HG03108 (cell line): Measurements from ENCODE around the gene GJA10.

Source experiments
- ATAC-seq: cut with Tn5 transposase; IDR thresholded peaks from one replicate; pipeline ENCODE4 v1.9.1; 2021; ENCODE audit warnings: moderate library complexity; ENCODE audit not compliant: unreplicated experiment

GJA10 gene

DNA sequence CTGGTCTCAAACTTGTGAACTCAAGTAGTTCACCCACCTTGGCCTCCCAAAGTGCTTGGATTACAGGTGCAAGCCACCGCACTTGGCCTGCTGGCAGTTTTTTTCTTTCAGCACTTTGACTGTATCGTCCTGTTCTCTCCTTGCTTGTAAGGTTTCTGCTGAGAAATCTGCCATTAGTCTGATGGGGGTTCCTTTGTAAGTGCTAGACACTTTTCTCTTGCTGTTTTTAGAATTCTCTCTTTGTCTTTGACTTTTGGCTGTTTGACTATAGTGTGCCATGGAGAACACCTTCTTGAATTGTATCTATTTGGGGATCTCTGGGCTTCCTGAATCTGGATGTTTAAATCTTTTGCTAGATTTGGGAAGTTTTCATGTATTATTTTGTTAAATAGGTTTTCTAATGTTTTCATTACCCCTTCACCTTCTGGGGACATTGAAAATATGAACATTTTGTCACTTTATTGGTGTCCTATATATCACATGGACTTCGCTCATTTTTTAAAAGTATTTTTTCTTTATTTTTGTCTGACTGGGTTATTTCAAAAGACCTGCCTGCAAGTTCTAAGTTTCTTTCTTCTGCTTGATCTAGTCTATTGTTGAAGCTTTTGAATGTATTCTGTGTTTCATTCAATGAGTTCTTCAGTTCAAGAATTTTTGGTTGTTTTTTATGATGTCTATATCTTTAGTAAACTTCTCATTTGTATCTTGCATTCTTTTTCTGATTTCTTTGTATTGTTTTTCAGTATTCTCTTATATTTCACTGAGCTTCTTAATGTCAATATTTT is 22.1 kb downstream of the GJA10 start:
- ATAC-seq, result no peak

GRCh38 chr6:89917216-89917615 is 22.9 kb downstream of the GJA10 start:
- no peak for ATAC-seq

DNA sequence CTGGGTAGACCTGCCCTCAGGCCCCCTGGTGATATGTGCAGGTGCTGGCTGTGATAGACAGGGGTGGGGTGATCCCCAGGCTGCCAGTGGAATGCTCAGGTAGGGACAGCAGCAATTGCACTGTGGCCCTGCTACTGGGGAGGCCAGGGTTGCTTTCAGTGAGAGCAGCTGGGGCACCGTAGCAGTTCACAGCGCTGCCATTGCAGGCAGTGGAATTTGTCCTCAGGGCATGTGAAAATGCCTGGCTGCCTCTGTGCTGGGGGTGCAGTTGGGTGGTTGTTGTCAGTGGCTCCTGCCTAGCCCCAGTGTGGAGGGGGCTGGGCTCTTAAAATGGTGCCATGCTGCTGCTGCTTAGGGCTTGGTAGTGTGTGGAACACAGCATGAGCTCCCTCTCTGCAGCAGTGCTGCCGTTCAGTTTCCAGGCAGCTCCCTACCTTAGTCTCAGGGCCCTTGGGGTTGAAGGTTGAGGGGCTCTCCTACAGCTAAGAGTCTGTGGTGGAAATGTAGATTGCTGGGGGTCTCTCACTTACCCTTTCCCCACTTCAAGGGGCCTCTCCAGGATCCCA is 23.6 kb downstream of the GJA10 start:
- no peak for ATAC-seq

DNA sequence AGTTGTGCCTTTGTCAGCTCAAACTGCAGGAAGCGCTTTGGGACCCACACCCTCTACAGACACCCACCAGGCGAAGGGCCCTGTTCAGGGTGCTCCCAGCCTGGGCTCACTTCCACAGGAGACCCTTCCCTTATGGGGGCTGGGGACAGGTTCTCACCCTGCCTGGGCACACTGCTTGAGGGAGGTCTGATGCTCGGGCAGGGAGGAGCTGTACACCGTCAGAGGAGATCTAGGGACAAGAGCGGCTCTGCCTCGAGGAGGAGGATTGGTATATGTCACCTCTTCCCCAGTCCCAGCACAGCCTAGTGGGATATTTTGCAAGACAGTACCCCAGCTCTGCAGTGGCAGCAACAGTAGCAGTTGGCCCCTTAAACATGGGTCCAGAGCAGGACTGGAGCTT is 26.9 kb downstream of the GJA10 start:
- ATAC-seq, result no peak

- no peak for ATAC-seq
Observed at GRCh38 chr6:89921691-89922090, 27.4 kb downstream of the GJA10 start.

DNA sequence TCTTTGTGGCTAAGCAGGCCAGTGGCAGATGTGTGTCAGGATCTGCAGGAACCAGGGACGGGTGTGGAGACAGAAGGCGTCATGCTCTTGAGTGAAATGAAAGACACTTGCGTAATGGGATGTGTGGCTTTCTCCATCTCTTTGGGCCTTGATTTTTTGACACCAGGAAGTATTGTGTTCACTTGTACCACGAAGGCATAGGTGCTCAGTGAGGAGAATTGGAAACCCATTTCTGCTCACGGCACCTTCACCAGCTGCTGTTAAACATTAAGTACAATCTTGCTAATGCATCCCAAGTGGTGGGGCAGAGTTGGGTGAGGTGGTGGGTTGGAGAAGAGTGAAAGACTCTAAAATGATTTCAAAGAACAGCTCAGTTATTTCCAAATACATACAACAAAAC is 30.0 kb downstream of the GJA10 start:
- no peak for ATAC-seq

GRCh38 chr6:89925826-89926225 is 31.6 kb downstream of the GJA10 start:
- ATAC-seq, result no peak

DNA sequence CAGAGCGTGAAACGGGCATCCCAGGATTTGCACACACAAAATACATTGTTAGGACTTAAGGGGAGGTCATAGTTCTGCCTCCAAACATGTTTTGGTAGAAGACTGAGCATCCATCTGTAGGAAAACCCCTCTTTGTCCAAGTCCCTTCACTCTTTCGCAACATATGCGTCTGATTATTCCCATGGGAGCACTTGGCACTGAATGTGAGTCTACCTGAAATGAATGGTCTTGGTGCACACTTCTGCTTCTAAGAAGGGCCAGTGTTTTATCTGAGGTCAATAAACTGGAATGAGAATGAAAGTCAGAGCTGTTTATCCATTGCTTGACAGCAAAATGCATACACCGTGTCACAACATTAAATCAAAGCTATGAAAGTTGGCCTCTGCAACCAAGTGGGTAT is 33.0 kb downstream of the GJA10 start:
- no peak for ATAC-seq

- ATAC-seq, result no peak
Observed at GRCh38 chr6:89927791-89928550, 33.7 kb downstream of the GJA10 start.

DNA sequence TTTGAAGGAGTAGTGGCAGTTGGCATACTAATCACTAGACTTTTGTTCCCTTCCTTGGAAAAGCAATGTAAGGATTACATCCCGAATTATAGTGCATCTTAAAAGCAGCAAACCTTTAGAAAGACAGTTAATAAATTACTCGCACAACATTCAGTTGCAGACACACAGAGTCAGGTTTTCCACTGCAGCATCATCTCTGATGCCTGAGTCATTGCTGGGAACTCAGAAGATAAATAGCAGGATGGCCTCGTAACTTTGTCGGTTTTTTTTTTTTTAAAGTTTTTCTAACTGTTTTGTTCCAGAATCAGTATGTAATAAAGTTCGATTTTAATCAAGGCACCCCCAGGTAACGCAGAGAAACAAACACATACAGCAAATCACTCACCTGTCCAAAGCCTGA is 34.3 kb downstream of the GJA10 start:
- ATAC-seq, result no peak

GRCh38 chr6:89930789-89931188 is 36.5 kb downstream of the GJA10 start:
- no peak for ATAC-seq

DNA sequence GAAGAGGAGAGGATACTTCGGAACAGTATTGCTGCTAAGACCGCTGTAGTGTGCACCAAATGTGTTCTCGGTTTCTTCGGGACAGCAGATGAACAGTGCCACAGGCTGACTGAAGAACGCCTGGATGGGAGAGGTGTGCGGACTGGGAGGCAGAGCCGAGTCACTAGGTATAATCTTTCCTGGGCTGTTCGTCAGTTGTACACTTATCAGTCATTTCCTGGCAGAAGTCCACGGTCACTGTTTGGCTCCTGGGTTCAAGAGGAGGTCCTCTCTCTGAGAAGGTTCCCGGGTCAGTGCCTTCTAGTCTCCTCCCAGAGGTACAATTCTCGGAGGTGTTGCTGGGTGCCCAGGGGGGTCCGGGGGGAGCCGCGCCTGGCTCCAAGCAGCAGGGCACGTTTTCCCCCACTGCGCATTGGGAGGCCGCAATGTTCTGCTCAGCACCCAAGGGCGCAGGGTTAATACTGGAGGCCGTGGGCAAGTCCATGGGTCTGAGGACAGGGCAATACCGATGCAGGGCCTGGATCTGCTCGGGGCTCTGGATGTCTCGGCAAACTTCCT is 38.1 kb downstream of the GJA10 start:
- ATAC-seq, result no peak

- no peak for ATAC-seq
Observed at GRCh38 chr6:89934685-89935366, 40.6 kb downstream of the GJA10 start.

DNA sequence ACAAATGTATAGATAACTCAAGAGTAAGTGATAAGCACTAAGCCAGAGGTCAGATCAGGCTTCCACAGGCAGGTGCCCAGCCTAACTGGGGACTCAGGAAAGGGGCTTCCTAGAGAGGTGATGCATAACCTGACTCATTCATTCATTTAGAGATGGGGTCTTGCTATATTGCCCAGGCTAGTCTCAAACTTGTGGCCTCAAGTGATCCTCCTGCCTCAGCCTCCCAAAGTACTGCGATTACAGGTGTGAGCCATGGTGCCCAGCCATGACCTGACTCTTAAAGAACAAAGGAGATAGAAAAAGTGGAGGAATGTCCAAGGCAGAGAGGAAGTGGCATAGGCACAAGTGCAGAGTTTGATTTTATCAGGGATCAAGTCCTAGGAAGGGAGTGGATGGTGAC is 41.9 kb downstream of the GJA10 start:
- ATAC-seq, result no peak

GRCh38 chr6:89938014-89938413 is 43.7 kb downstream of the GJA10 start:
- ATAC-seq, result no peak

- ATAC-seq, result no peak
Observed at GRCh38 chr6:89939144-89939543, 44.9 kb downstream of the GJA10 start.

- peak; percentile 52 for ATAC-seq
Observed at GRCh38 chr6:89940225-89941027, 46.2 kb downstream of the GJA10 start.

GRCh38 chr6:89941031-89941762 is 46.9 kb downstream of the GJA10 start:
- no peak for ATAC-seq

GRCh38 chr6:89941763-89942497 is 47.7 kb downstream of the GJA10 start:
- no peak for ATAC-seq
